SK-N-SH (cell line): ENCODE measurements around the gene CDK8. TPM values are rescaled to one million over a fixed set of nuclear protein-coding genes. Genes with fewer than 3 reads are reported as not detected.

Source experiments
- CTCF ChIA-PET: fragments of 300-600, 350-600 bp; formaldehyde crosslinking; extraction: SDS; loops from one replicate; lab custom pipeline; 2021; lab: Yijun Ruan, JAX
- POLR2A ChIA-PET: fragments of 350-600 bp; sonication (Branson Sonifier 250); formaldehyde crosslinking; extraction: SDS; loops from one replicate; lab custom pipeline; 2020; ENCODE audit warnings: antibody characterized with exemption, inconsistent platforms; lab: Yijun Ruan, JAX
- DNase-seq: peaks from one replicate; pipeline ENCODE4 v3.0.0; 2012
- H2AFZ ChIP-seq: fragments of 200-600 bp; sonication (generic); 2 replicates; pipeline ENCODE4 v1.8.1; 2016; ENCODE audit warnings: antibody characterized with exemption, mild to moderate bottlenecking, low read depth
- H3F3A ChIP-seq: fragments of 200-600 bp; sonication (generic); replicated peaks from 2 replicates; pipeline ENCODE3; 2016; ENCODE audit warnings: antibody characterized with exemption, mild to moderate bottlenecking; ENCODE audit not compliant: insufficient read depth
- H3K27ac ChIP-seq, 2 experiments: fragments of 200-500 bp in 1 of 2; fragments of 200-600 bp in 1 of 2; sonication (Bioruptor generic) in 1 of 2; sonication (generic), shearing (Covaris generic) in 1 of 2; 2 replicates each; pipeline versions ENCODE4 v1.5.1 to v1.6.1; 2014 to 2016; ENCODE audit warnings: low read depth in 2 of 2, inconsistent platforms in 1 of 2, low read length in 1 of 2, mild to moderate bottlenecking in 1 of 2, mixed read lengths in 1 of 2
- H3K27me3 ChIP-seq: fragments of 200-600 bp; sonication (generic), shearing (Covaris generic); 2 replicates; pipeline ENCODE4 v1.6.1; 2016; ENCODE audit warnings: mixed run types; ENCODE audit not compliant: insufficient read depth
- H3K36me3 ChIP-seq, 2 experiments: fragments of 200-500 bp in 1 of 2; fragments of 200-600 bp in 1 of 2; sonication (Bioruptor generic) in 1 of 2; sonication (generic) in 1 of 2; replicated peaks in 1 of 2; 2 replicates each; pipeline versions ENCODE3 to v1.5.1; 2014 to 2016; ENCODE audit warnings: low read length in 1 of 2, mild to moderate bottlenecking in 1 of 2; ENCODE audit not compliant: insufficient read depth in 2 of 2, control insufficient read depth in 1 of 2
- H3K4me1 ChIP-seq, 2 experiments: fragments of 200-500 bp in 1 of 2; fragments of 200-600 bp in 1 of 2; sonication (Bioruptor generic) in 1 of 2; sonication (generic), shearing (Covaris generic) in 1 of 2; 2 replicates each; pipeline versions ENCODE4 v1.5.1 to v1.6.1; 2014 to 2016; ENCODE audit warnings: low read depth in 1 of 2, low read length in 1 of 2, mixed run types in 1 of 2; ENCODE audit not compliant: insufficient read depth in 2 of 2, control insufficient read depth in 1 of 2
- H3K4me2 ChIP-seq: fragments of 200-600 bp; sonication (generic), shearing (Covaris generic); 2 replicates; pipeline ENCODE4 v1.6.1; 2017; ENCODE audit warnings: mixed run types
- H3K4me3 ChIP-seq, 2 experiments: fragments of 200-500 bp in 1 of 2; fragments of 200-600 bp in 1 of 2; sonication (Bioruptor generic) in 1 of 2; sonication (generic), shearing (Covaris generic) in 1 of 2; 2 replicates each; pipeline versions ENCODE4 v1.5.1 to v1.8.1; 2014 to 2016; ENCODE audit warnings: low read depth in 2 of 2, inconsistent platforms in 1 of 2, low read length in 1 of 2, mild to moderate bottlenecking in 1 of 2, mixed read lengths in 1 of 2, moderate library complexity in 1 of 2
- H3K79me2 ChIP-seq: fragments of 200-600 bp; sonication (generic); 2 replicates; pipeline ENCODE4 v1.8.1; 2017; ENCODE audit warnings: mild to moderate bottlenecking; ENCODE audit not compliant: insufficient read depth
- H3K9ac ChIP-seq: fragments of 200-600 bp; sonication (generic); 2 replicates; pipeline ENCODE4 v1.6.1; 2017; ENCODE audit warnings: mixed run types
- H3K9me2 ChIP-seq: fragments of 200-600 bp; sonication (generic); 2 replicates; pipeline ENCODE4 v1.6.1; 2017; ENCODE audit warnings: mixed run types
- H3K9me3 ChIP-seq: fragments of 200-600 bp; sonication (generic); 2 replicates; pipeline ENCODE4 v1.6.1; 2017; ENCODE audit warnings: mixed run types, mild to moderate bottlenecking, moderate library complexity
- H4K20me1 ChIP-seq: fragments of 200-600 bp; sonication (generic); 2 replicates; pipeline ENCODE4 v1.6.1; 2017; ENCODE audit warnings: mild to moderate bottlenecking, mixed run types; ENCODE audit not compliant: insufficient read depth
- EP300 ChIP-seq, 2 experiments: IDR thresholded peaks; 2 replicates each; pipeline versions ENCODE4 v1.4.0 to v1.6.1; 2012; ENCODE audit warnings: borderline replicate concordance in 1 of 2, low read depth in 1 of 2, low read length in 1 of 2
- EZH2phosphoT487 ChIP-seq: fragments of 200-600 bp; sonication (generic); IDR thresholded peaks from 2 replicates; pipeline ENCODE4 v1.6.1; 2017; ENCODE audit warnings: low read depth, mixed run types, mild to moderate bottlenecking, antibody characterized with exemption, moderate library complexity, borderline replicate concordance
- FOSL2 ChIP-seq: IDR thresholded peaks from 2 replicates; pipeline ENCODE4 v1.4.0; 2012; ENCODE audit warnings: low read depth, mild to moderate bottlenecking, moderate library complexity, borderline replicate concordance
- FOXJ3 ChIP-seq: sonication (generic); formaldehyde crosslinking; IDR thresholded peaks from 2 replicates; pipeline ENCODE4 v1.5.1; 2020; ENCODE audit warnings: mild to moderate bottlenecking, missing genetic modification reagents
- FOXM1 ChIP-seq: IDR thresholded peaks from 2 replicates; pipeline ENCODE4 v1.4.0; 2012; ENCODE audit warnings: low read depth, mild to moderate bottlenecking
- GABPA ChIP-seq: IDR thresholded peaks from 2 replicates; pipeline ENCODE4 v1.4.0; 2012; ENCODE audit warnings: low read depth, mild to moderate bottlenecking
- IRF3 ChIP-seq: fragments of 150-350 bp; IDR thresholded peaks from 2 replicates; pipeline ENCODE4 v1.6.1; 2016; ENCODE audit warnings: mild to moderate bottlenecking, low read depth, low read length
- JUND ChIP-seq: IDR thresholded peaks from 2 replicates; pipeline ENCODE4 v1.4.0; 2012
- MAX ChIP-seq: IDR thresholded peaks from 2 replicates; pipeline ENCODE4 v1.4.0; 2012; ENCODE audit warnings: low read depth
- MEF2A ChIP-seq: IDR thresholded peaks from 2 replicates; pipeline ENCODE4 v1.4.0; 2012; ENCODE audit warnings: low read depth, borderline replicate concordance
- NFIC ChIP-seq: IDR thresholded peaks from 2 replicates; pipeline ENCODE4 v1.4.0; 2012; ENCODE audit warnings: borderline replicate concordance
- NRF1 ChIP-seq: IDR thresholded peaks from 2 replicates; pipeline ENCODE4 v1.6.1; 2012; ENCODE audit warnings: low read depth, mild to moderate bottlenecking, low read length
- PBX3 ChIP-seq: IDR thresholded peaks from 2 replicates; pipeline ENCODE4; 2012
- RAD21 ChIP-seq: IDR thresholded peaks from 2 replicates; pipeline ENCODE4 v1.6.1; 2012; ENCODE audit warnings: mild to moderate bottlenecking, low read length
- RFX5 ChIP-seq: IDR thresholded peaks from 2 replicates; pipeline ENCODE4 v1.6.1; 2012; ENCODE audit warnings: mild to moderate bottlenecking, improper control_type of control experiment, low read length
- SIN3A ChIP-seq: IDR thresholded peaks from 2 replicates; pipeline ENCODE4 v1.6.1; 2012; ENCODE audit warnings: low read depth, mild to moderate bottlenecking, low read length, moderate library complexity, borderline replicate concordance
- SMC3 ChIP-seq: IDR thresholded peaks from 2 replicates; pipeline ENCODE4 v1.6.1; 2012; ENCODE audit warnings: low read depth, low read length, improper control_type of control experiment
- TEAD4 ChIP-seq: IDR thresholded peaks from 2 replicates; pipeline ENCODE4 v1.4.0; 2012; ENCODE audit warnings: mild to moderate bottlenecking, borderline replicate concordance; ENCODE audit not compliant: insufficient read depth
- YY1 ChIP-seq: IDR thresholded peaks from 2 replicates; pipeline ENCODE4 v1.4.0; 2012; ENCODE audit warnings: low read depth, mild to moderate bottlenecking
- ZBTB33 ChIP-seq: IDR thresholded peaks from 2 replicates; pipeline ENCODE4 v1.4.0; 2012; ENCODE audit warnings: low read depth, borderline replicate concordance
- WGBS: methylation state at CpG from one replicate; pipeline ENCODE4 v1.1.6; 2017; ENCODE audit warnings: low lambda C conversion rate; 5-methylcytosine and 5-hydroxymethylcytosine counted together
- polyA plus RNA-seq, 3 experiments: library from polyadenylated mRNA; depleted of rRNA; stranded (reverse); fragments of >200 nt; gene quantifications; 2 replicates each; pipeline ENCODE4 v1.2.3, GENCODE V29; 2012

The CDK8 gene
- polyA plus RNA-seq, 1 of the 3 experiments (the other 2 are of a cell fraction), result 10.1 TPM

- ChIA-PET CTCF (interaction anchor here (0.9 to 1.1 kb wide), 2 partner anchors 10 to 40 kb away, joined by 3 read pairs; no protein-coding TSS in a partner anchor), POLR2A (no interaction called here)
- H3K79me2 ChIP-seq, result peaks cover 80% of the 10 kb centered on the region
- peaks cover 13% of the 10 kb centered on the region for H4K20me1 ChIP-seq
- H3K4me3 ChIP-seq, result no peak overlapping the region
- no peak overlapping the region for H2AFZ ChIP-seq
- no peak for TF ChIP-seq SIN3A
- TF ChIP-seq MEF2A, result no peak
- TF ChIP-seq YY1, result no peak
- no peak for TF ChIP-seq JUND
- no peak for TF ChIP-seq ZBTB33
- no peak for TF ChIP-seq PBX3
- no peak for TF ChIP-seq GABPA
- TF ChIP-seq SMC3, result no peak
- peaks cover 25% of the 10 kb centered on the region for H3F3A ChIP-seq
- peaks cover 0 to 22% of the 10 kb centered on the region in 2 experiments; a peak in 2 of 4 replicates for H3K4me1 ChIP-seq
- no peaks in the 10 kb centered on the region for H3K9me3 ChIP-seq
- no peaks in the 10 kb centered on the region for H3K27me3 ChIP-seq
- no peak for DNase-seq
- no peaks in the 10 kb centered on the region for H3K36me3 ChIP-seq
- WGBS, result 87% methylated on average over 6 of the region's 6 CpGs
- no peaks in the 10 kb centered on the region for H3K9me2 ChIP-seq
- no peak overlapping the region for H3K9ac ChIP-seq
- no peak overlapping the region for H3K27ac ChIP-seq
- no peak overlapping the region for H3K4me2 ChIP-seq
Observed at GRCh38 chr13:26295812-26296211, 41.9 kb downstream of the CDK8 start.

GRCh38 chr13:26299168-26299750 lies 45.3 kb downstream of the CDK8 start:
- no peak overlapping the region for H3K4me3 ChIP-seq
- H3K9me3 ChIP-seq, result no peaks in the 10 kb centered on the region
- 88% methylated on average over 4 of the region's 4 CpGs for WGBS
- peaks cover 0 to 27% of the 10 kb centered on the region in 2 experiments; a peak in 2 of 4 replicates for H3K4me1 ChIP-seq
- H3K27ac ChIP-seq, result peak overlapping the region in 1 of 2 experiments; percentile 83; a peak in 2 of 4 replicates
- POLR2A ChIA-PET, result no interaction called here
- no peaks in the 10 kb centered on the region for H3K9me2 ChIP-seq
- H3K4me2 ChIP-seq, result peak overlapping the region; percentile 57; the same call in 1 of the 2 replicates
- H3K79me2 ChIP-seq, result peaks cover 87% of the 10 kb centered on the region
- no peak overlapping the region for H2AFZ ChIP-seq
- CTCF ChIA-PET, result no interaction called here
- H3F3A ChIP-seq, result peaks cover 28% of the 10 kb centered on the region
- TF ChIP-seq FOSL2 (no peak), FOXJ3 (CRISPR knock-in tag) (no peak), SMC3 (no peak), EZH2phosphoT487 (no peak), NFIC (no peak), IRF3 (no peak), RAD21 (no peak), TEAD4 (no peak), MAX (no peak), NRF1 (no peak), GABPA (no peak), EP300 (IDR thresholded peaks at IDR 0.05; ENCODE audit: borderline replicate concordance in 1 of 2, low read depth in 1 of 2, low read length in 1 of 2) (no peak), PBX3 (no peak; the same call in 1 of the 2 replicates), RFX5 (no peak), FOXM1 (no peak)
- no peaks in the 10 kb centered on the region for H3K36me3 ChIP-seq
- H3K27me3 ChIP-seq, result no peaks in the 10 kb centered on the region
- H3K9ac ChIP-seq, result no peak overlapping the region
- peaks cover 13% of the 10 kb centered on the region for H4K20me1 ChIP-seq
- no peak for DNase-seq
